H1 (cell line): ENCODE measurements around the gene DNER.

Experiments used
- ATF2 ChIP-seq: IDR thresholded peaks from 2 replicates; pipeline ENCODE4 v1.6.1; 2012; ENCODE audit warnings: low read length, inconsistent platforms
- ATF3 ChIP-seq: IDR thresholded peaks from 2 replicates; pipeline ENCODE4 v1.6.1; 2011; ENCODE audit warnings: low read depth, mild to moderate bottlenecking, low read length; ENCODE audit not compliant: insufficient read depth
- GABPA ChIP-seq: IDR thresholded peaks from 2 replicates; pipeline ENCODE4 v1.6.1; 2011; ENCODE audit warnings: mild to moderate bottlenecking, low read length, moderate library complexity, borderline replicate concordance; ENCODE audit not compliant: insufficient read depth
- JUND ChIP-seq: IDR thresholded peaks from 2 replicates; pipeline ENCODE4 v1.6.1; 2011; ENCODE audit warnings: mild to moderate bottlenecking, improper control_type of control experiment, low read length
- POLR2A ChIP-seq, 2 experiments: IDR thresholded peaks; 1 replicate in 1 of 2; 2 replicates in 1 of 2; pipeline ENCODE4 v1.6.1; 2011; ENCODE audit warnings: low read depth in 2 of 2, low read length in 2 of 2, mild to moderate bottlenecking in 2 of 2; ENCODE audit errors: control extremely low read depth in 1 of 2
- POLR2AphosphoS5 ChIP-seq: IDR thresholded peaks from 2 replicates; pipeline ENCODE4 v1.6.1; 2011; ENCODE audit warnings: low read depth, low read length
- SP4 ChIP-seq: IDR thresholded peaks from 2 replicates; pipeline ENCODE4 v1.6.1; 2012; ENCODE audit warnings: low read length, inconsistent platforms
- YY1 ChIP-seq: IDR thresholded peaks from 2 replicates; pipeline ENCODE4 v1.6.1; 2011; ENCODE audit warnings: low read depth, mild to moderate bottlenecking, low read length
- ZNF274 ChIP-seq: IDR thresholded peaks from 2 replicates; pipeline ENCODE4 v1.7.0; 2012; ENCODE audit warnings: low read length, borderline replicate concordance; ENCODE audit errors: extremely low read depth
- TF ChIP-seq, protein P1 (sequence below), 3 experiments: IDR thresholded peaks; 1 replicate in 2 of 3; 2 replicates in 1 of 3; pipeline versions ENCODE4 v1.5.1 to v1.6.1; 2011; ENCODE audit warnings: low read length in 3 of 3, mild to moderate bottlenecking in 3 of 3, inconsistent platforms in 2 of 3, low read depth in 1 of 3, moderate library complexity in 1 of 3; ENCODE audit not compliant: insufficient read depth in 1 of 3; ENCODE audit errors: control extremely low read depth in 1 of 3
- TF ChIP-seq, protein P2 (sequence below): IDR thresholded peaks from 2 replicates; pipeline ENCODE4 v1.6.1; 2011; ENCODE audit warnings: low read length, improper control_type of control experiment

- TF ChIP-seq ATF3: no peak
- TF ChIP-seq, protein P1, sequence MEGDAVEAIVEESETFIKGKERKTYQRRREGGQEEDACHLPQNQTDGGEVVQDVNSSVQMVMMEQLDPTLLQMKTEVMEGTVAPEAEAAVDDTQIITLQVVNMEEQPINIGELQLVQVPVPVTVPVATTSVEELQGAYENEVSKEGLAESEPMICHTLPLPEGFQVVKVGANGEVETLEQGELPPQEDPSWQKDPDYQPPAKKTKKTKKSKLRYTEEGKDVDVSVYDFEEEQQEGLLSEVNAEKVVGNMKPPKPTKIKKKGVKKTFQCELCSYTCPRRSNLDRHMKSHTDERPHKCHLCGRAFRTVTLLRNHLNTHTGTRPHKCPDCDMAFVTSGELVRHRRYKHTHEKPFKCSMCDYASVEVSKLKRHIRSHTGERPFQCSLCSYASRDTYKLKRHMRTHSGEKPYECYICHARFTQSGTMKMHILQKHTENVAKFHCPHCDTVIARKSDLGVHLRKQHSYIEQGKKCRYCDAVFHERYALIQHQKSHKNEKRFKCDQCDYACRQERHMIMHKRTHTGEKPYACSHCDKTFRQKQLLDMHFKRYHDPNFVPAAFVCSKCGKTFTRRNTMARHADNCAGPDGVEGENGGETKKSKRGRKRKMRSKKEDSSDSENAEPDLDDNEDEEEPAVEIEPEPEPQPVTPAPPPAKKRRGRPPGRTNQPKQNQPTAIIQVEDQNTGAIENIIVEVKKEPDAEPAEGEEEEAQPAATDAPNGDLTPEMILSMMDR (IDR thresholded peaks at IDR 0.05; ENCODE audit: control extremely low read depth in 1 of 3, insufficient read depth in 1 of 3, low read depth in 1 of 3, low read length in 3 of 3): no peak
- TF ChIP-seq POLR2AphosphoS5: no peak
- no peak for TF ChIP-seq GABPA
- TF ChIP-seq, protein P2, sequence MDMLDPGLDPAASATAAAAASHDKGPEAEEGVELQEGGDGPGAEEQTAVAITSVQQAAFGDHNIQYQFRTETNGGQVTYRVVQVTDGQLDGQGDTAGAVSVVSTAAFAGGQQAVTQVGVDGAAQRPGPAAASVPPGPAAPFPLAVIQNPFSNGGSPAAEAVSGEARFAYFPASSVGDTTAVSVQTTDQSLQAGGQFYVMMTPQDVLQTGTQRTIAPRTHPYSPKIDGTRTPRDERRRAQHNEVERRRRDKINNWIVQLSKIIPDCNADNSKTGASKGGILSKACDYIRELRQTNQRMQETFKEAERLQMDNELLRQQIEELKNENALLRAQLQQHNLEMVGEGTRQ: no peak
- no peak for TF ChIP-seq JUND
- no peak for TF ChIP-seq ZNF274
- TF ChIP-seq YY1: no peak
- TF ChIP-seq POLR2A (IDR thresholded peaks at IDR 0.05; ENCODE audit: control extremely low read depth in 1 of 2, low read depth in 2 of 2, low read length in 2 of 2): no peak
- no peak for TF ChIP-seq ATF2
- no peak for TF ChIP-seq SP4
These were observed 259.3 kb downstream of the DNER start for GRCh38 chr2:229454934-229455631.
